ENCODE measurements around the gene RNF25.
A peak's percentile ranks its signal among the peaks of the same experiment; 100 is the strongest.

RNF25 gene

DNA sequence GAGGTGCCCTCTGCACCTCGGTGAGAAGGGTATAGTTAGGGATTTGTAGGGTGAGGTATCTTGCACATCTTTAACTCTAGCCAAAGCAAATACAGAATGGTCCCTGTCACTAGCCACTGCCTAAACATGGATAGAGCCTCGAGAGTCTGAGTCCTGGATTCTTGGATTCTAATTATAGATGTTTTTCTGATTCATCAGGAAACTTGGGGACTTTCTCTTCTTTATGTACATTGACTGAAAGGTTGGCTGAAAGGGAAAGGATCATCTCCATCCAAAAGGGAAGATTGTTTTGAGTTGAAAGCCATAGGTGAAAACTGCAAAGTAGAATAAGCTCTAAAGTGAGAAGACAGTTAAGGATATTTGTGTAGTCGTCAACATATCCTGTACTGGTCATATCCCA lies 8.3 kb upstream of the RNF25 start:
- no peak for DNase-seq (ENCODE audit: low read depth in 2 of 2)

- DNase-seq (ENCODE audit: low read depth in 2 of 2): no peak
Measured at GRCh38 chr2:218679119-218679518, 7.3 kb upstream of the RNF25 start.

DNA sequence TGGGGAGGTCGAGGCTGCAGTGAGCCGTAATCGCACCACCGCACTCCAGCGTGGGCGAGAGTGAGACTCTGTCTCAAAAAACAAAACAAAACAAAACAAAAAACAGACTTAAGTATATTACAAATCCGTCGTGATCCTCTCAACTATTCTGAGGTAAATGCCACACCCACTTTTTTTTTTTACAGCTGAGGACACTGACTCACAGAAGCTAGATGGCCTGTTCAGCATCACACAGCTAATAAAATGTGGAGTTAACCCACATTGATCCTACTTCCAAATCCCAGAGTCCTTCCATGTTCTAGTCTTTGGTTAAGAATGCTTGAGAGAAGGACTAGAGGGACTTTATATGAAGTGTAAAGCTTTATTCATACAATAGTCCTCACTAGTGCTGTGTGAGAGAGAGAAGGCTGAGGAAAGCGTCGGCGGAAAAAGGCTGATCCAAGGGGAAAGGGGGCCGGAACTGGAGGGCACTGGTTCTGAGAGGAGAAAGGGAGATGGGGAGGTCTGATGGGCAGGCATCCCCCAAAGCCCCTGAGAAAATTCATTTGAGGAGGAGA lies 627 bp downstream of the RNF25 start:
- no peak for DNase-seq (ENCODE audit: low read depth in 2 of 2)

GRCh38 chr2:218664653-218665052 lies 7.1 kb downstream of the RNF25 start:
- DNase-seq (ENCODE audit: low read depth in 2 of 2): no peak

- DNase-seq (ENCODE audit: low read depth in 2 of 2): no peak
Measured at GRCh38 chr2:218663901-218664300, 7.9 kb downstream of the RNF25 start.

- no peak for DNase-seq (ENCODE audit: low read depth in 2 of 2)
Measured at GRCh38 chr2:218662827-218663226, 9.0 kb downstream of the RNF25 start.

DNA sequence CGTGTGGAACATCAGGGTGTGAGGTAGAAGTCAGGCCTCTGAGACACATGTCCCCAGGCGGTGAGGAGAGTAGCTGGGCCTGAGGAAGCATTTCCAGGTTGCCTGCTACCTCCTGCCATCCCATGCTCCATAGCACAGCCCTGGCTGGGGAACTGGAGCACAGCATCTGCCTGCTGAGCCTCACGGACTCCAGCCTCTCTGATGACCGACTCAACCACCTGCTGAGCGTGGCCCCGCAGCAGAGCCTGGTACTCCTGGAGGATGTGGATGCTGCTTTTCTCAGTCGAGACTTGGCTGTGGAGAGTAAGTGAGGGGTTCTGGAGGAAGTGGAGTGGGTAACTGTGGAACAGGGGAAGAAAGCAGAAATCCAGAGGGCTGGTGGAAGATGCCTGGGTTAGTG lies 9.4 kb downstream of the RNF25 start:
- DNase-seq (ENCODE audit: low read depth in 2 of 2): no peak

GRCh38 chr2:218659988-218660358 lies 11.8 kb downstream of the RNF25 start:
- no peak for DNase-seq (ENCODE audit: low read depth in 2 of 2)

GRCh38 chr2:218659258-218659987 lies 12.4 kb downstream of the RNF25 start, which contains the start of the genes BCS1L and ZNF142:
Gene BCS1L (plus strand): TSS chr2:218659683. CDS start chr2:218660988, 1,305 bp downstream.
Gene ZNF142 (minus strand): TSS chr2:218659623. CDS start chr2:218656429, 3,194 bp downstream.
- peak; percentile 93 to 94 for DNase-seq (ENCODE audit: low read depth in 2 of 2)

DNA sequence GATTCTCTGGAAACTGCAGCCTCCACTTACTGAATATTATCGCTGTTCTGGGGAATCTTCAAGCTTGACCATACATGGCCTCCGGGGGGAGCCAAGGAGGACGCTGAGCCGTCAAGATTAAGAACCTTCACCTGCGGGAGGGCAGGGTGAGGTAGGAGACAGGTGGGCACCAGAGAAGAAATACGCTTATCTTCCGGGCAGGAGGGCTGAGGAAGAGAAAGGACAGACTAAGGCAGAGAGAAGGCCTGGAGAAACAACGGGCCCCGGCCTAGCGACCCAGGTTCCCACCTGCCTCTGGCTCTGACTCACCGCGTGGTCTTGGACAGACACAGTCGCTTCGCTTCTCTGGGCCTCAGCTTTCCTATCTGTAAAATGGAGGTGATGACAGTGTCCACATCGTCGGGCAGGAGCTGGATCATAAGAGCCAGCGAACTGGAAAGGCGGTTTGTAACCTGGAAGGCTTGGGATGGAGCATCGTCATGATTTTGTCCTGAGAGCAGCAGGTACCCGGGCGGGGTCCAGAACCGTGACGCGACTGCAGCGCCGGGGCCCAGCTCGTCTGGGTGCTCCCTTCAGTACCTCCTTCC lies 13.0 kb downstream of the RNF25 start:
- peak in 1 of 2 donors; percentile 18 for DNase-seq (ENCODE audit: low read depth in 2 of 2)

DNA sequence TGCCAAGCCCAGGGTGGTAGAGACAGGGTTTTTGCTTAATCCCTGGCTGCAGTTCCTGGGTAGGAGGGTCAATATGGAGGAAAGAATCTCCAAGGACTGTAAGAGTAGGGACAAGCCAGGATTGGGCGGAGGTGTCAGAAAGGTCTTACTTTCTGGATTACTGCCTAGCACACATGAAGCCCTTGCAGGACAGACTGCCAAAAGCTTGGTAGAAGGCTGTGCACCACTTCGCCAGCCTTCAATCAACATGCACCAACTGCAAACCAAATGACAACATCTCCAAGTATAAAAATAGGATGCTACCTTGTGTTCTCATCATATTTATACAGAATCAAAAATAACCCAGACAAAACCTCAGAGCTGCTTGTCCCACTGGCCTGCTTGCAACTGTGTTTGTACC lies 16.1 kb downstream of the RNF25 start:
- no peak for DNase-seq (ENCODE audit: low read depth in 2 of 2)

DNA sequence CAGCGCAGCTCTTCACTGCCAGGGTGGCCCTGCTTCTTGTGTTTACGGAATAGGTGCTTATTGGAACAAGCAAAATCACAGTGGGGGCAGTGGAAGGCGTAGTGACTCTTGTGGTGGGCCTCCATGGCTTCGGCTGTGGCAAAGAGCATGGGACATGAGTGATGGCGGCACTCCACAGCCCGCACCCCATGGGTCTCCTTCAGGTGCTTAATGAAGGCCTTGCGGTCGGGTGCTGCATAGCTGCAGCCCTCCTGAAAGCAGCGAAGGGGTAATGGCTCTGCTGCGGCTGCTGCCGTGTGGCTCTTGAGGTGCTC lies 23.1 kb downstream of the RNF25 start:
- no peak for DNase-seq (ENCODE audit: low read depth in 2 of 2)

GRCh38 chr2:218648088-218648786 lies 23.6 kb downstream of the RNF25 start:
- peak in 1 of 2 donors; percentile 19 for DNase-seq (ENCODE audit: low read depth in 2 of 2)

- no peak for DNase-seq (ENCODE audit: low read depth in 2 of 2)
Measured at GRCh38 chr2:218645126-218645525, 26.7 kb downstream of the RNF25 start.

- no peak for DNase-seq (ENCODE audit: low read depth in 2 of 2)
Measured at GRCh38 chr2:218644721-218645120, 27.1 kb downstream of the RNF25 start.

GRCh38 chr2:218643751-218644310 lies 28.0 kb downstream of the RNF25 start:
- DNase-seq (ENCODE audit: low read depth in 2 of 2): no peak

GRCh38 chr2:218642786-218643185 lies 29.0 kb downstream of the RNF25 start:
- no peak for DNase-seq (ENCODE audit: low read depth in 2 of 2)

- no peak for DNase-seq (ENCODE audit: low read depth in 2 of 2)
Measured at GRCh38 chr2:218642121-218642656, 29.6 kb downstream of the RNF25 start.

DNA sequence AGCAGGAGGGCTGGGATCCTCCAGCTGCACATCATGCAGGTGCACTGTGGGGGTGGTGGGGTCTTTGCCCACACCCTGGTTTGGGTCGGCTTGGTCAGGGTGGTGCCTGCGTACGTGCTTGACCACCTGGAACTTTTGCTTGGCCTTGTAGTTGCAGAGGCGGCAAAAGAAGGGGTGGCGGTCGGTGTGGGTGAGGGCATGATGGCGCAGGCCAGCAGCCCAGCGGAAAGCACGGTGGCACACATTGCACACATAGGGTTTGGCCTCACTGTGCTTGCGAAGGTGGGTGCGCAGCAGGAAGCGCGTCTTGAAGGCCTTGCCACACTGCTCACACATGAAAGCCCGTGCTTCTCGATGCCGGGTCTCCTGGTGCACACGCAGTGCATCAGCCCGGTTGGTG lies 33.4 kb downstream of the RNF25 start:
- DNase-seq (ENCODE audit: low read depth in 2 of 2): no peak

DNA sequence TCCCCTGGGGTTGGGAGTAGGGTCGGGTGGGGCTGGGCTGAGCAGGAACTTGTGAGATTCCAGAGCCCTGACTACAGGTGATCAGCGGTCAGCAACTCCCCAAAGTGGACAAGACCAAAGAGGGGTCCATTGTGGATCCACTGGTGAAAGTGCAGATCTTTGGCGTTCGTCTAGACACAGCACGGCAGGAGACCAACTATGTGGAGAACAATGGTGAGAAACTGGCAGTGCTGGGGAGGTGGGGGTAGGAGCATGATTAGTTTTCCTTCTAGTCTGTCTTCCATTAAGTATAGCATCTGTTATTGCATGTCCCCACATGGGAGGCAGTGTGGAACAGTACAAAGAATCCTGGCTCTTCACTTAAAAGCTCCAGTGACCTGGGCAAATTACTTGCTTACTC lies 36.1 kb downstream of the RNF25 start:
- DNase-seq (ENCODE audit: low read depth in 2 of 2): no peak

- DNase-seq (ENCODE audit: low read depth in 2 of 2): no peak
Measured at GRCh38 chr2:218631837-218632236, 40.0 kb downstream of the RNF25 start.

DNA sequence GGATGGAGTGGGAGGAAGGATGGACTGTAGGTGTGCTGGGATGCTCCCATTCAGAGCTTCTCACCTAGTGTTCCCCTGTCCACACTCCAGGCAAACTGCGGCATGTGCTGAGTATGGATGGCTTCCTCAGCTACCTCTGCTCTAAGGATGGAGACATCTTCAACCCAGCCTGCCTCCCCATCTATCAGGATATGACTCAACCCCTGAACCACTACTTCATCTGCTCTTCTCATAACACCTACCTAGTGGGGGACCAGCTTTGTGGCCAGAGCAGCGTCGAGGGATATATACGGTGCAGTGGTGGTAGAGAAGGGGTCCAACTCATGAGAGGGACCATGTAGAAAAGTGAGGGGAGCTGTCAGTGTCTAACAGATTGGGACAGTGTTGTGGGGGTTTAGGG lies 43.9 kb downstream of the RNF25 start:
- DNase-seq (ENCODE audit: low read depth in 2 of 2): no peak
